ENCODE data around the gene MAST3. TPM values are rescaled to one million over a fixed set of nuclear protein-coding genes. Genes with fewer than 3 reads are reported as not detected.

MAST3 gene
- total and polyA plus RNA-seq, 2 donors (not counting 3 experiments of a cell fraction or from before 2014, with no cell fraction given), result 1.5 to 2.7 TPM

GRCh38 chr19:18126097-18126496, 28.5 kb downstream of the MAST3 start:
- FAIRE-seq (no peak), DNase-seq (ENCODE audit: low read depth, low spot score) (no peak)
- POLR2A ChIA-PET, result interaction anchor here (0.6 to 0.7 kb wide), 2 partner anchors 70 to 1843 kb away, joined by 4 to 5 read pairs; no protein-coding TSS in a partner anchor
- H3K79me2 ChIP-seq (ENCODE audit: control insufficient read depth, insufficient read depth, low read length), result no peaks in the 10 kb centered on the region
- H3K9me1 ChIP-seq (replicated peaks; ENCODE audit: control insufficient read depth, extremely low read depth, insufficient read depth, low read length), result no peaks in the 10 kb centered on the region
- H3K27ac ChIP-seq (ENCODE audit: insufficient read depth, low read depth, low read length), result no peak overlapping the region
- H3K36me3 ChIP-seq (ENCODE audit: control insufficient read depth in 2 of 2, extremely low read depth in 1 of 2, insufficient read depth in 2 of 2, low read length in 2 of 2), result no peaks in the 10 kb centered on the region
- H4K20me1 ChIP-seq (replicated peaks; ENCODE audit: control insufficient read depth, extremely low read depth, insufficient read depth, low read length), result no peaks in the 10 kb centered on the region
- intact Hi-C loops (cut with micrococcal nuclease) (no loop called here), dilution Hi-C loops (cut with MboI; ENCODE audit: extremely low pct_ligation_motif_present, low sequenced_read_pairs) (no loop called here)
- no peaks in the 10 kb centered on the region for H3K9me3 ChIP-seq (replicated peaks; ENCODE audit: control insufficient read depth, insufficient read depth, low read length)
- H3K4me2 ChIP-seq (ENCODE audit: insufficient read depth, low read length), result no peak overlapping the region
- CTCF ChIA-PET, result interaction anchor here (1.2 to 6.2 kb wide), 2 partner anchors 13 to 16 kb away, joined by 5 to 34 read pairs; no protein-coding TSS in a partner anchor
- no peak overlapping the region for H2AFZ ChIP-seq (ENCODE audit: low read depth, low read length)
- TF ChIP-seq JUN (IDR thresholded peaks at IDR 0.05; ENCODE audit: borderline replicate concordance, insufficient read depth, insufficient read length, low read depth) (no peak), POLR2AphosphoS5 (IDR thresholded peaks at IDR 0.05; ENCODE audit: insufficient read depth, low read depth, low read length) (no peak), EZH2 (IDR thresholded peaks at IDR 0.05; ENCODE audit: borderline replicate concordance, low read depth, low read length, severe bottlenecking) (no peak), MYC (IDR thresholded peaks at IDR 0.05; ENCODE audit: low read depth, low read length) (no peak), GATA2 (IDR thresholded peaks at IDR 0.05; ENCODE audit: insufficient read depth, insufficient read length, low read depth, low read length) (no peak), MAX (IDR thresholded peaks at IDR 0.05; ENCODE audit: insufficient read depth, insufficient read length) (no peak), CTCF (IDR thresholded peaks at IDR 0.05; ENCODE audit: extremely low read depth in 1 of 2, insufficient read depth in 1 of 2, low read depth in 1 of 2, low read length in 2 of 2) (no peak)
- no peak overlapping the region for H3K4me3 ChIP-seq (replicated peaks in 1 of 3; ENCODE audit: insufficient read depth in 1 of 3, low read depth in 1 of 3, low read length in 3 of 3)
- H3K4me1 ChIP-seq (ENCODE audit: control insufficient read depth, extremely low read depth, insufficient read depth, low read length), result no peaks in the 10 kb centered on the region
- no TSS peak for BruUV-seq (replicated peaks)
- H3K9ac ChIP-seq (replicated peaks; ENCODE audit: extremely low read depth, insufficient read depth, low read length), result no peak overlapping the region
- no peaks in the 10 kb centered on the region for H3K27me3 ChIP-seq (ENCODE audit: control insufficient read depth in 2 of 2, insufficient read depth in 2 of 2, low read length in 2 of 2)

All from endothelial cell of umbilical vein (primary cell).